Stimulated activated CD8-positive, alpha-beta memory T cell treated with anti-CD3 and anti-CD28 coated beads, Interleukin-15, amount 100 ng/mL, for 48 hours (primary cell): ENCODE results near the gene KCNMB3.

Experiments
- DNase-seq, 2 donors: peaks; one replicate each; pipeline ENCODE4 v3.0.0-alpha.2; 2020; ENCODE audit warnings: low read depth in 2 of 2

KCNMB3 gene

DNA sequence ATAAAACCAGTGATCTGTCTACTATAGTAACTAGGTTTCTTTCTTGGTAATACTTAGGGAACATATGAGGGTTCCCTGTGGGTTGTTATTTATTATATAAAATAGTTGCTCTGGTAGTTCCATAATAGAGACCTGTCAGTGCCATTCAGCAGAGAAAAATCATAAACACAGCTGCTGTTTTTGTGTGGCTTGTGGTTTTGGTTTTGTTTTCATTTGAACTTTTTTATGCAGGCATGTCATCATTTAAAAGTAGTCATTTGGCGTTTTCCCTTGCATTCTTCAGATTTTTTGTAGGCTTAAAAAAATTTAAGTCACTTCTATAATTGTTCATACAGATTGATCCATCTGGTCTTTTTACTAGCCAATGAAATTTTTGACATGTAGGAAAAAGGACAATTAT lies 54.8 kb downstream of the KCNMB3 start:
- no peak for DNase-seq

DNA sequence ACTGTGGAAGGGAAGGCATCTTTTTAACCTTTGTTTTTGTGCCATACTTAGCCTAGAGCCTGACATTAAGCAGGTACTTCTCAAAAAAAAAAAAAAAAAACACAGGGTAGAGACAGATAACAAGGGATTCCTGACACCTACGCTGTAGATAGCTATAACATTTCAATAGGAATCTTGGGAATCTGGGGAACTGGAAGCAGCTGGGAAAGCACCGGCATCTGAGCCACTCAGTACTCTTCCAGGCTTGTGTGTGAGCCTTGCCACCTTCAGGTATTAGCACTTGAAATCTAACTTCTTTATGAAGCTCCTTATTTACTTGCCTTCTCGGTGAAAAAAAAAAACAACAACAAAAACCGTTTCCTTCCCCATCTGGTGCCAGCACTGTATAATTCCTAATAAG lies 56.0 kb downstream of the KCNMB3 start:
- DNase-seq = no peak
